ENCODE data around the gene CREB3L2. TPM values are rescaled to one million over a fixed set of nuclear protein-coding genes. Genes with fewer than 3 reads are reported as not detected.

CREB3L2 gene
- total and polyA plus RNA-seq, 3 experiments from 2014 or later: 12.5 to 25.0 (median 23.9) TPM

GRCh38 chr7:137873979-137874777 lies 127.7 kb downstream of the CREB3L2 start:
- Mint-ChIP-seq H3K9me3 (no peaks in the 10 kb centered on the region), H3K4me1 (no peaks in the 10 kb centered on the region), H3K27me3 (no peaks in the 10 kb centered on the region), H3K27ac (peak overlapping the region in 3 of 8 donors; percentile 35 to 59 (median 47)), H3K36me3 (peaks cover 10 to 61% (median 25%) of the 10 kb centered on the region in 3 donors), H3K4me3 (no peak overlapping the region)
- Histone ChIP-seq H3K4me1 (ENCODE audit: insufficient read depth, low read length) (no peaks in the 10 kb centered on the region), H3K9me3 (ENCODE audit: low read length) (no peaks in the 10 kb centered on the region), H3K36me3 (ENCODE audit: insufficient read depth, low read length) (no peaks in the 10 kb centered on the region), H3K4me3 (ENCODE audit: low read length) (no peak overlapping the region), H3K27ac (ENCODE audit: low read depth, low read length) (no peak overlapping the region), H3K27me3 (ENCODE audit: insufficient read depth, low read length, poor library complexity, severe bottlenecking) (no peaks in the 10 kb centered on the region)
- no peak for DNase-seq
- ChIA-PET CTCF (no interaction called here), POLR2A (no interaction called here)

DNA sequence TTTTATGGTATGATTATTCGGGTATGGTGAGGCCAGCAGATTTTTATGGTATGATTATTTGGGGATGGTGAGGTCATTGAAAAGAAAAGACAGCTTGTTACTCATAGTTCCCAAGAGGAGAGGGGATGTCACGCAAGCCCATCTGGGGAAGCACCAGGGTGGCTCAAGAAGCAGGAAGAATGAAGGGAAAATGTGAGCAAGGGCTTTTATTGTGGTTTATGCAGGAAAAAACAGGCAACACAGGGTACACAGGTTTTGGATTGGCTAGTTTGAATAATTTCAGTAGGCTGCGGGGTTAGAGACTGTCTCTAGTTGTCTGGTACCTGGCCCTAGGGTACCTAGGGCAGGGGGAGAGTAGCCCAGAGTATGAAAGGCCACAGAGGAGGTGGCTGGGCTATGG lies 128.4 kb downstream of the CREB3L2 start:
- ChIA-PET CTCF (no interaction called here), POLR2A (no interaction called here)
- Mint-ChIP-seq H3K4me3 (no peak overlapping the region), H3K9me3 (no peaks in the 10 kb centered on the region), H3K4me1 (no peaks in the 10 kb centered on the region), H3K27ac (peak overlapping the region in 4 of 8 donors; percentile 32 to 85 (median 47)), H3K36me3 (peaks cover 11 to 55% (median 19%) of the 10 kb centered on the region in 3 donors), H3K27me3 (no peaks in the 10 kb centered on the region)
- Histone ChIP-seq H3K27ac (ENCODE audit: low read depth, low read length) (no peak overlapping the region), H3K4me1 (ENCODE audit: insufficient read depth, low read length) (no peaks in the 10 kb centered on the region), H3K27me3 (ENCODE audit: insufficient read depth, low read length, poor library complexity, severe bottlenecking) (no peaks in the 10 kb centered on the region), H3K4me3 (ENCODE audit: low read length) (no peak overlapping the region), H3K36me3 (ENCODE audit: insufficient read depth, low read length) (no peaks in the 10 kb centered on the region), H3K9me3 (ENCODE audit: low read length) (no peaks in the 10 kb centered on the region)
- DNase-seq: no peak

DNA sequence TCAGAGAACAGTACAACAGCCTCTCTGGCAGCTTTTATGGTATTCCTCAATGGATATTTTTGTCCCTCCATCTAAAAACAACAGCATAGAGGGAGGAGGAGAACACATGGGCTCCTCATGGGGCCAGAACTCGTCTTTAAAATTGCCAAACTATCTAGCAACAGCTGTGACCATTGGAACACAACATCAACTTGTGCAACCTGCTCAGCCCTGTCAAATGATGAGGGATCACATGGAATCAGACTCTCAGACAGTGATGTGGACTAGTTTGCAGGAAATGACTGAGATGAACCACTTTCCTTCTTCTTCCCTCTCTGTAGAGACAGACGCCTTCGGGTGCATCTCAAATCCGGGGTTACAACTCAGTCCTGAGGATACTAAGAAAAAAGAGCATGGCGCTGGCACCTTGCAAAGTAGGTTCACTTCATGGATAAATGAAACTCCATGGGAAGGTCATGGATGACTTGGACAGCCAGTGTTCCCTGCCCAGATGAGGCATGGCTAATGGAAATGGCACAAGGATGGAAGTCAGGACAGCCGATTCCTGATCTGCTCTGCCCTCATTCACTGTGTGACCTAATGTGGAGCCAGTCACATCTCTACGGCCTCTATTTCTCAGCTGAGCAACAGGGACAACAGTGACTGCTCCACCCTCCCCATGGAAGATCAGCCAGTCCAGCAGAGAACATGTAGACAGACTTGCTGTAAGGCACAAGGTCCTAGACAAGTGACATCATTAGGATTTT lies 130.5 kb downstream of the CREB3L2 start:
- ChIA-PET POLR2A (no interaction called here), CTCF (no interaction called here)
- Mint-ChIP-seq H3K4me1 (no peaks in the 10 kb centered on the region), H3K27ac (no peak overlapping the region), H3K9me3 (peaks cover 0 to 4% (median 2%) of the 10 kb centered on the region in 5 donors), H3K36me3 (peaks cover 16 to 58% (median 30%) of the 10 kb centered on the region in 3 donors), H3K4me3 (no peak overlapping the region), H3K27me3 (no peaks in the 10 kb centered on the region)
- DNase-seq: no peak
- Histone ChIP-seq H3K4me1 (ENCODE audit: insufficient read depth, low read length) (no peaks in the 10 kb centered on the region), H3K4me3 (ENCODE audit: low read length) (no peak overlapping the region), H3K9me3 (ENCODE audit: low read length) (no peaks in the 10 kb centered on the region), H3K27me3 (ENCODE audit: insufficient read depth, low read length, poor library complexity, severe bottlenecking) (no peaks in the 10 kb centered on the region), H3K36me3 (ENCODE audit: insufficient read depth, low read length) (no peaks in the 10 kb centered on the region), H3K27ac (ENCODE audit: low read depth, low read length) (no peak overlapping the region)

DNA sequence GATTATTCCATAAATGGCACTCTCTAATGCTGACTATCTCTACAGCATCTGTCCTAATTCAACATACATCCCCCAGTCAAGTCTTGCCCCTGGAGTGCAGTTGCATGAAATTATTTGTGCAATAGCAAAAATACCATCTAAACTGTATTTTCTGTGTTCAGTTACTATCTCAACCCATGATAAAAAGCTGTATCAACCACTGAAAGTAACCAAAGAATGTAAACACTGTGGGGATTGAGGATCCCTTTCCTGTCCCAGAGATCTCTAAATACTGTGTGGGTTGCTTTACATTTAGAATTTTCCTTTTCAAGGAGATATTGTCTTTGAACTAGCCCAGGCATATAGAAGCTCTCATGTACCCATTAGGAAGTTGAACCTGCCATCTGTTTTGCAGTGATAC lies 131.2 kb downstream of the CREB3L2 start:
- DNase-seq: no peak
- H3K4me3 ChIP-seq (ENCODE audit: low read length): no peak overlapping the region
- Mint-ChIP-seq H3K4me3 (no peak overlapping the region), H3K36me3 (peaks cover 17 to 60% (median 36%) of the 10 kb centered on the region in 3 donors), H3K4me1 (no peaks in the 10 kb centered on the region), H3K27ac (peak overlapping the region in 1 of 8 donors; percentile 10), H3K9me3 (peaks cover 0 to 7% (median 7%) of the 10 kb centered on the region in 5 donors), H3K27me3 (no peaks in the 10 kb centered on the region)
- H3K27me3 ChIP-seq (ENCODE audit: insufficient read depth, low read length, poor library complexity, severe bottlenecking): no peaks in the 10 kb centered on the region
- H3K9me3 ChIP-seq (ENCODE audit: low read length): no peaks in the 10 kb centered on the region
- no peaks in the 10 kb centered on the region for H3K4me1 ChIP-seq (ENCODE audit: insufficient read depth, low read length)
- ChIA-PET POLR2A (no interaction called here), CTCF (no interaction called here)
- no peak overlapping the region for H3K27ac ChIP-seq (ENCODE audit: low read depth, low read length)
- no peaks in the 10 kb centered on the region for H3K36me3 ChIP-seq (ENCODE audit: insufficient read depth, low read length)

- Mint-ChIP-seq H3K9me3 (peaks cover 0 to 12% (median 10%) of the 10 kb centered on the region in 5 donors), H3K27me3 (no peaks in the 10 kb centered on the region), H3K4me1 (no peaks in the 10 kb centered on the region), H3K36me3 (peaks cover 23 to 60% (median 42%) of the 10 kb centered on the region in 3 donors), H3K27ac (no peak overlapping the region), H3K4me3 (no peak overlapping the region)
- POLR2A ChIA-PET: interaction anchor here (0.5 kb wide), 1 partner anchor 57 kb away, joined by 3 read pairs; no protein-coding TSS in a partner anchor
- no peak overlapping the region for H3K4me3 ChIP-seq (ENCODE audit: low read length)
- no peaks in the 10 kb centered on the region for H3K36me3 ChIP-seq (ENCODE audit: insufficient read depth, low read length)
- no peak for DNase-seq
- H3K9me3 ChIP-seq (ENCODE audit: low read length): no peaks in the 10 kb centered on the region
- CTCF ChIA-PET: no interaction called here
- H3K27ac ChIP-seq (ENCODE audit: low read depth, low read length): no peak overlapping the region
- H3K4me1 ChIP-seq (ENCODE audit: insufficient read depth, low read length): no peaks in the 10 kb centered on the region
- H3K27me3 ChIP-seq (ENCODE audit: insufficient read depth, low read length, poor library complexity, severe bottlenecking): no peaks in the 10 kb centered on the region
Observed at GRCh38 chr7:137870078-137870477, 131.8 kb downstream of the CREB3L2 start.

GRCh38 chr7:137869260-137869659 lies 132.6 kb downstream of the CREB3L2 start:
- no peak for DNase-seq
- ChIA-PET CTCF (no interaction called here), POLR2A (no interaction called here)
- no peaks in the 10 kb centered on the region for H3K27me3 ChIP-seq (ENCODE audit: insufficient read depth, low read length, poor library complexity, severe bottlenecking)
- H3K9me3 ChIP-seq (ENCODE audit: low read length): no peaks in the 10 kb centered on the region
- Mint-ChIP-seq H3K27me3 (no peaks in the 10 kb centered on the region), H3K36me3 (peaks cover 25 to 59% (median 46%) of the 10 kb centered on the region in 3 donors), H3K9me3 (peaks cover 0 to 12% (median 10%) of the 10 kb centered on the region in 5 donors), H3K27ac (no peak overlapping the region), H3K4me3 (no peak overlapping the region), H3K4me1 (no peaks in the 10 kb centered on the region)
- no peaks in the 10 kb centered on the region for H3K36me3 ChIP-seq (ENCODE audit: insufficient read depth, low read length)
- no peaks in the 10 kb centered on the region for H3K4me1 ChIP-seq (ENCODE audit: insufficient read depth, low read length)
- no peak overlapping the region for H3K4me3 ChIP-seq (ENCODE audit: low read length)
- H3K27ac ChIP-seq (ENCODE audit: low read depth, low read length): no peak overlapping the region

DNA sequence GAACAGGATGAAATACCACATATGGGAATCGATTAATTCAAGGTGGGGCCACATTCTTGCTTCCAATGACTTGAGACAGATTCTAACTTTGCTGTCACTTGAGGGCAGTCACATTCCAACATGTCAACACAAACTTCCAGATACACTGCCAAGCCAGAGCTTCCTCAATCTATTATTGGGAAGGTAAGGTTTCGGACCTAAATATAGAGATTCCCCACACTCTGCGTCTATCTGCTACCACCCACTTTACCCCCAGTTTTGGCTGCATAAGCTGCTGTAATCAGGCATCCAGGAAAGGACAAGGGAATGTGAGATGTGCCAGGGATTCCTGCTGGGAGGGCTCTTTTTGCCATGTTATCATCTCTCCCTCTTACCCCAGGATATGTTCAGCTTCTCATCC lies 134.6 kb downstream of the CREB3L2 start:
- no peak for DNase-seq
- Mint-ChIP-seq H3K9me3 (peaks cover 0 to 12% (median 10%) of the 10 kb centered on the region in 5 donors), H3K4me3 (no peak overlapping the region), H3K27ac (no peak overlapping the region), H3K4me1 (no peaks in the 10 kb centered on the region), H3K27me3 (no peaks in the 10 kb centered on the region), H3K36me3 (peaks cover 24 to 61% (median 46%) of the 10 kb centered on the region in 3 donors)
- H3K4me3 ChIP-seq (ENCODE audit: low read length): no peak overlapping the region
- H3K27me3 ChIP-seq (ENCODE audit: insufficient read depth, low read length, poor library complexity, severe bottlenecking): no peaks in the 10 kb centered on the region
- H3K27ac ChIP-seq (ENCODE audit: low read depth, low read length): no peak overlapping the region
- H3K4me1 ChIP-seq (ENCODE audit: insufficient read depth, low read length): no peaks in the 10 kb centered on the region
- ChIA-PET CTCF (no interaction called here), POLR2A (no interaction called here)
- H3K9me3 ChIP-seq (ENCODE audit: low read length): no peaks in the 10 kb centered on the region
- no peaks in the 10 kb centered on the region for H3K36me3 ChIP-seq (ENCODE audit: insufficient read depth, low read length)

- Histone ChIP-seq H3K9me3 (ENCODE audit: low read length) (no peaks in the 10 kb centered on the region), H3K36me3 (ENCODE audit: insufficient read depth, low read length) (no peaks in the 10 kb centered on the region)
Observed at GRCh38 chr7:137865764-137866163, 136.1 kb downstream of the CREB3L2 start.

More at GRCh38 chr7:137865764-137866163, 136.1 kb downstream of the CREB3L2 start:
- Mint-ChIP-seq H3K4me1 (no peaks in the 10 kb centered on the region), H3K27ac (no peak overlapping the region), H3K4me3 (no peak overlapping the region), H3K9me3 (peaks cover 0 to 12% (median 10%) of the 10 kb centered on the region in 5 donors), H3K27me3 (no peaks in the 10 kb centered on the region), H3K36me3 (peaks cover 24 to 56% (median 50%) of the 10 kb centered on the region in 3 donors)
- CTCF ChIA-PET: no interaction called here
- DNase-seq: no peak
- Histone ChIP-seq H3K4me3 (ENCODE audit: low read length) (no peak overlapping the region), H3K27me3 (ENCODE audit: insufficient read depth, low read length, poor library complexity, severe bottlenecking) (no peaks in the 10 kb centered on the region), H3K27ac (ENCODE audit: low read depth, low read length) (no peak overlapping the region), H3K4me1 (ENCODE audit: insufficient read depth, low read length) (no peaks in the 10 kb centered on the region)
- POLR2A ChIA-PET: no interaction called here

All from CD8-positive, alpha-beta memory T cell (primary cell).